ENCODE results near the gene HID1. TPM values are rescaled to one million over a fixed set of nuclear protein-coding genes. Genes with fewer than 3 reads are reported as not detected.

HID1 gene
- total RNA-seq, 1 experiment from 2014 or later: 0.16 TPM

DNA sequence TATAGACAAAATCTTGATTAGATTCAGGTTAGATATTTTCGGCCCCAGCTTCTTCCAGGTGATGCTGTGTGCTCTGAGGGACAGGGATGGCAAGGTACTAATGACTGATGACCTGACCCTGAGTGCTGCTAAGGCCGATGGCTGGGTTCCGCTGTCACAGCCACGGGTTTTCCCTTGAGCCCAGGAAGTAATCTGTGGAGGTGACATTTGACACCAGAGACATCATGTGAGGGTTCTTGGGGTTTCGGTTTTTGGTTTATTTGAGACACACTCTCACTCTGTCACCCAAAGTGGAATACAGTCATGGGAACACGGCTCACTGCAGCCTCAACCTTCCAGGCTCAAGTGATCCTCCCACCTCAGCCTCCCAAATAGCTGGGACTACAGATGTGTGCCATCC lies 27.0 kb downstream of the HID1 start:
- H3K36me3 ChIP-seq: no peaks in the 10 kb centered on the region
- no peak overlapping the region for H3K4me3 ChIP-seq
- no peaks in the 10 kb centered on the region for H3K4me1 ChIP-seq (replicated peaks)
- no peak for DNase-seq (ENCODE audit: low read depth in 1 of 2, low spot score in 2 of 2)
- no peaks in the 10 kb centered on the region; the same call in 1 of the 2 replicates for H3K9me3 ChIP-seq (replicated peaks)
- no peak overlapping the region for H3K27ac ChIP-seq
- peaks cover 100% of the 10 kb centered on the region for H3K27me3 ChIP-seq (replicated peaks)

DNA sequence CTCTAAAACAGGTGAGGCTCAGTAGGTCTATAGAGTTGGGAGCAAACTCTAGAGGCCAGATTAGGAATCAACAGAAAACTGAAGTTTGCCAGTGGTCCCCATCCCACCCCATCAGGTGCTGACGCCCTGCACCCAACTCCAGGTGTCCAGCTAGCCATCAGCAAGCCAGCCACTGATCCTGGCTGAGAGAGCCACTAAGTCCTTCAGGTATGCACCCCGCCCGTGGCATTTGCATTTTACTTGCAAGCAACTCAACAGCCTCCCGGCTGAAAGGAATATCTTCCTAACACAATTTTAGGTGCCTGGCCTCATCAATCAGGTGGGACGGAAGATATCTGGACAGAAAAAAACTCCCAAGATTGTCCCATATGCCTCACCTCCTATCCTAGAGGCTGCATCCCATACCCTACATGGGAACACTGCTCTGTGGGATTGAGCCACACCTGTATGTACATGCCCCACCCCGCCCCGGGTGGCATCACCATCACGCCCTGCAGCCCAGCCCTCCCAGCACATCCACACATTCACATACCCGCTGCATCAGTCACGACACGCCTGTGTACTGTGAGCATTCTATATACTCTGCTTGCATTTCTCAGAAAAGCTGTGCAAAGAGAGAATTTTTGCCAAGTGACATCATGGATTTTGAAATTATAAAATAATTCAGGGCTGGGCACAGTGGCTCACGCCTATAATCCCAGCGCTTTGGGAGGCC lies 28.6 kb downstream of the HID1 start:
- Histone ChIP-seq H3K4me1 (replicated peaks) (no peaks in the 10 kb centered on the region), H3K27ac (no peak overlapping the region), H3K36me3 (no peaks in the 10 kb centered on the region), H3K27me3 (replicated peaks) (peaks cover 98% of the 10 kb centered on the region), H3K4me3 (no peak overlapping the region), H3K9me3 (replicated peaks) (peaks cover 3% of the 10 kb centered on the region; the same call in 1 of the 2 replicates)
- DNase-seq (ENCODE audit: low read depth in 1 of 2, low spot score in 2 of 2): no peak

DNA sequence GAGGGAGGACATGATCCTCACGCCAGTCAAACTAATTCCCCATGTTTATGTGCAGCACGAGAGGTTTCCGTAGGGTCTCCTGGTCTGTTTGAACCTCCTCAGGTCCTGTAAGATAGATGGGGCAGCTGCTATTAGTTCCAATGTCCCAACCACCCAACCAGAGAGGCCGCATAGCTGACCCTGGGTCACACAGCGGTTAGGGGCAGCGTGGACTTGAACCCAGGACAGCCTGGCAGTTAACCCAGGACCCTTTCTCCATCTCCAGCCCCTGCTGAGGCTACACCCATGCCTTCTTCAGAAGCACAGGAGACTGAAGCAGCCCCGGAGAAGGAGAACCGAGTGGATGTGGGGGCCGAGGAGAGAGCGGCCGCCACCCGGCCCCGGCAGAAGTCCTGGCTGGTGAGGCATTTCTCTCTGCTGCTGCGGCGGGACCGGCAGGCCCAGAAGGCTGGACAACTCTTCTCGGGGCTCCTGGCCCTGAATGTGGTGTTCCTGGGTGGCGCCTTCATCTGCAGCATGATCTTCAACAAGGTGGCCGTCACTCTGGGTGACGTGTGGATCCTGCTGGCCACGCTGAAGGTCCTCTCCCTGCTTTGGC lies 31.3 kb downstream of the HID1 start:
- Histone ChIP-seq H3K36me3 (no peaks in the 10 kb centered on the region), H3K27me3 (replicated peaks) (peaks cover 98% of the 10 kb centered on the region), H3K4me1 (replicated peaks) (no peaks in the 10 kb centered on the region), H3K4me3 (no peak overlapping the region), H3K9me3 (replicated peaks) (peaks cover 3% of the 10 kb centered on the region; the same call in 1 of the 2 replicates), H3K27ac (no peak overlapping the region)
- DNase-seq (ENCODE audit: low read depth in 1 of 2, low spot score in 2 of 2): no peak

DNA sequence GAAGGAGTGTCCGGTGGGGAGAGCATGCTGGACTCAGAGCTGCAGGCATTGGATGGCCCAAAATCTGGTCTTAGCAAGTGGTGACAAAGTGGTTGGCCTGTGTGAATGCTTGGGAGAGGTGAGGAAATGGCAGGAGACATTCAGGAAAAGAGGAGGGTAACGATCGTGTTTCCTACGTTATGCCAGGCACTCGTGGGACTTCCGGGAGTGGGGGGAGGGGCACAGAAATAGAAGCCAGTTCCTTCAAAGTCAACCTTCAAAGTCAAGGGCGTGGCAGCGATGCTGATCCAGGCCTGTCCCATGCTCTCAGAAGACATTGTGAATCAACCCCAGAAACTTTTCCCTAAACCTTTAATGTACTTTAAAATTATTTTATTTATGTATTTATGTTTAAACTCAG lies 33.0 kb downstream of the HID1 start:
- Histone ChIP-seq H3K27me3 (replicated peaks) (peaks cover 96% of the 10 kb centered on the region), H3K9me3 (replicated peaks) (peaks cover 3% of the 10 kb centered on the region; the same call in 1 of the 2 replicates), H3K36me3 (no peaks in the 10 kb centered on the region), H3K27ac (no peak overlapping the region), H3K4me3 (no peak overlapping the region), H3K4me1 (replicated peaks) (no peaks in the 10 kb centered on the region)
- DNase-seq (ENCODE audit: low read depth in 1 of 2, low spot score in 2 of 2): no peak

DNA sequence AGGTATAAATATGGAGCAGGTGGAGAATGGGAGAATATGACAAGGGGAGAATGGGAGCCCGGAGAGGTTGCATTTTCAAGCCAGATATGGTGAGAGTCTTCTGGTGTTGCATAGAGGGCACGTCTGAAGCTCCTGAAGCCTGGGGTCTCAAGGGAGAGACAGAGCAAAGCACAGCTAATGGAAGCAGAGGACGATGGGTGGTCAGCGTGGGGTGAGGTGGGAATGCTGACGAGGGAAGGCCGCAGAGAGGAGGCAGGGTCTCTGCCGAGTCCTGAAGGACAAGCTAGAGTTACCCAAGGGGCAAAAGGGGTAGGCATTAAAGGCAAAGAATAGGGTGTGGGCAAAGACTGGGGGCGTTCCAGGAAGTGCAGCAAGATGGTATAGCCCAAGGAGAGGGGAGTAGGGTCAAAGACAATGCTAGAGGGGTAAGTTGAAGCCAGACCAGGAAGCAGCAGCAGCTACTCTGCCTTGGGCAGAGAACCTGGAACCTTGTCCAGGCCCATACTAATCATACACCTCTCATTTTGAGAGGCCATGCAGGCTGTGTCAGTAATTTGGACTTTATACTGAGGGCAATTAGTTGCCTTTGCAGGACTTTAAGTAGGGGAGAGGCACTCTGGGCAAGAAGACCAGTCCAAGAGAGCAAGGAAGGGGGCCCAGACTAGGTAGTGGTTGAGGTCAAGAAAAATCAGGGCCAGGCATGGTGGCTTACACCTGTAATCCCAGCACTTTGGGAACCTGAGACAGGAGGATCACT lies 34.2 kb downstream of the HID1 start:
- Histone ChIP-seq H3K9me3 (replicated peaks) (peaks cover 3% of the 10 kb centered on the region; the same call in 1 of the 2 replicates), H3K27ac (no peak overlapping the region), H3K36me3 (no peaks in the 10 kb centered on the region), H3K4me1 (replicated peaks) (no peaks in the 10 kb centered on the region), H3K4me3 (no peak overlapping the region), H3K27me3 (replicated peaks) (peaks cover 93% of the 10 kb centered on the region)
- no peak for DNase-seq (ENCODE audit: low read depth in 1 of 2, low spot score in 2 of 2)

DNA sequence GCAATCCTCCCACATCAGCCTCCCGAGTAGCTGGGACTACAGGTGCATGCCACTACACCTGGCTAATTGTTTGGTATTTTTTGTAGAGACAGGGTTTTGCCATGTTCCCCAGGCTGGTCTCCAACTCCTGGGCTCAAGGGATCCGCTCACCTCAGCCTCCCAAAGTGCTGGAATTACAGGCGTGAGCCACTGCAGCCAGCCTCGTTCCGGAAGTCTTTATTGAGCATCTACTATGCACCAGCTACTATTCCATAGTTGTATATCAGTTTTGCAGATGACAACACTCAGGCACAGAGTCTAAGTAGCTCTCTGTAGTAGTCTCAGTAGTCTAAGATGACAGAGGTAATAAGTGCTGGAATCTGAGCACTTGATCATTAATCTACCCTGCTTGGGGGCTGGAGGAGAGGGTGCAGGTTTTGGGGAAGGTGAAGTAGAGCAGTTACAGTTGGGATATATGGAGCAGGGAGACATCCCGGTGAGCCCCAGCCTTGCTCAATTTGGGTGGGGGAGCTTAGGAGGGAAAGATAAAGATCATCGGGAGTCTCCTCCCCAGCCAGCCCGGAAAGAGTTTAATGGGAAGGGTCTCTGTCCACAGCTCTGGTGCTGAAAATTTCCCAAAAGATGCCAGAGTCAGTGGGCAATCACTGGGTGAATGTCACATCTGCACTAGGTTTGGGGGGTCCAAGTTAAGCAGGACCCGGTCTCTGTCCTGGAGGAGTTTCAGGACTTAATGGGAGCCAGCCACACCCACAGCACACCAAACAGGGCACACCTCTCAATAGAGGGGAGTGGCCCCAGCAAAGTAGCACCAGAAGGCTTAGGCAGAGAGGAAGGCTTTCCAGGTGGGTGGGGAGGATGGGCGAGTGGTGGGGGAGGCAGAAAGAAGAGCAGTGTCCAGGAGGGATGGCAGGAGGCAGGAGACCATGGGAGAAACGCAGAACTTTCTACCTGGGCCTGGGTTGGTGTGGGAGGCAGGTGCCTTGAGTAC lies 35.2 kb downstream of the HID1 start:
- no peak for DNase-seq (ENCODE audit: low read depth in 1 of 2, low spot score in 2 of 2)
- Histone ChIP-seq H3K4me1 (replicated peaks) (no peaks in the 10 kb centered on the region), H3K27me3 (replicated peaks) (peaks cover 93% of the 10 kb centered on the region), H3K36me3 (no peaks in the 10 kb centered on the region), H3K4me3 (no peak overlapping the region), H3K9me3 (replicated peaks) (peaks cover 3% of the 10 kb centered on the region; the same call in 1 of the 2 replicates), H3K27ac (no peak overlapping the region)

DNA sequence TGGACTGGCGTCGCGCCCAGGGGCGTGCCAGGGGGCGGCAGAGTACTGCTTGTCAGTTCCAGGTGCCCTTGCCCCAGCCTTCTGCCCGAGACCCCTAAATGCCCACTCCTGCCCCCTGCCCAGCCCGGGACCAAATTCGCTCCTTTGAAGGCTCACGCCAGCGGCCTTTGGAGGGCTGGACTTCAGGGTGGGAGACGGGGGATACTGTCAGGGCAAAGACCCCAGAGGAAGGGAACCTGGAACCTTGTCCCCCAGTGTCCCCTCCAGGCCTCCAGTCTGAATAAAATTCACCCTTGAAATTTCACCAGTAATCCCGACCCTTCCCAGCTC lies 36.1 kb downstream of the HID1 start:
- Histone ChIP-seq H3K4me3 (no peak overlapping the region), H3K4me1 (replicated peaks) (no peaks in the 10 kb centered on the region), H3K36me3 (no peaks in the 10 kb centered on the region), H3K27me3 (replicated peaks) (peaks cover 92% of the 10 kb centered on the region), H3K9me3 (replicated peaks) (0 out of 2 replicates have a peak, but pooled peaks cover 3% of the 10 kb centered on the region), H3K27ac (no peak overlapping the region)
- DNase-seq (ENCODE audit: low read depth in 1 of 2, low spot score in 2 of 2): no peak

DNA sequence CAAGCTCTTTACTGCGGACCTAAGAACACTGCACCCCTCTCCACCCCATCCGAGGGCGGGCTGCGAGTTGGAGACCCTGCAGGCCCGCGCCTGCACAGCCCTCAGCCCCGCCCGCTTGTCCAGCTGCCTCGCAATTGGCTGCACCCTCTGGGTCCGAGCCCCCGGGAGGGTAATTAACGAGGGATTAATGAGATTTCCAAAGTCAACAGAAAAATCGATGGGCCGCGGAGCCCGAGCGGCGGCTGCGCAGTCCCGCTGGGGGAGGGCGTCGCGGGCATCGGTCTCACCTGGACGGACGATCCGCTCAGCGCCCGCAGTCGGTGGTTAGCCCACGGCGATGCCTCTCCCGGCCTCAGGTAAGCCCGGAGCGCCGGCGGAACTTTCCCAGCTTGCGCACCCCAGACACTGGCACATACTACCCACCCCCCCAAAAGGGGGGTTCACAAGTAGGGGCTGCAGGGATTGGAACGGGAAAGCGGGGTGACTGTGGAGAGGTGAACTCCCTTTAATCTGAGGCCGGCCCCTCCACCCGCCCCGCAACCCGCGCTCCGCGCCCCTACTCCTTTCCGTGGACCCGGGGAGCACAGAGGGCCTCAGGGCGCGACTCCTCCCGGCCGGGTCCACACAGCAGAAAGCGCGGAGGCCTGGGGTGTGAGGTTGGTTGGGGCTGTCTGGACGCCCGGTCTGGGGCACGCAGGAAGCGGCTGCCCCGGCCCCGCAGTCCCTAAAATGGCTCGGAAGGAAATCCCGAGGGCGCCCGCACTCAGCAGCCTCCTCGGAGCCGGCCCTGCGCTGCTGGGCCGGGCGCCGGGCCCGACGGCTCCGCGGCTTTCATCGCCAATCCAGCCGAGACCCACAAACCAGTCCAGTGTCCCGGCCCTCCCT lies 36.7 kb downstream of the HID1 start, which contains the start of gene OTOP3:
Gene OTOP3 (plus strand): TSS at position 314 of the 885 bp plus-strand sequence. CDS start 24 bp downstream, at position 338.
- 0 out of 2 replicates have a peak, but pooled peaks cover 3% of the 10 kb centered on the region for H3K9me3 ChIP-seq (replicated peaks)
- no peak within 1 kb of the TSS for H3K27ac ChIP-seq
- H3K4me3 ChIP-seq: no peak within 1 kb of the TSS
- DNase-seq (ENCODE audit: low read depth in 1 of 2, low spot score in 2 of 2): peak in 1 of 2 experiments; percentile 48
- H3K4me1 ChIP-seq (replicated peaks): no peaks in the 10 kb centered on the region
- no peaks in the 10 kb centered on the region for H3K36me3 ChIP-seq
- H3K27me3 ChIP-seq (replicated peaks): peaks cover 92% of the 10 kb centered on the region

DNA sequence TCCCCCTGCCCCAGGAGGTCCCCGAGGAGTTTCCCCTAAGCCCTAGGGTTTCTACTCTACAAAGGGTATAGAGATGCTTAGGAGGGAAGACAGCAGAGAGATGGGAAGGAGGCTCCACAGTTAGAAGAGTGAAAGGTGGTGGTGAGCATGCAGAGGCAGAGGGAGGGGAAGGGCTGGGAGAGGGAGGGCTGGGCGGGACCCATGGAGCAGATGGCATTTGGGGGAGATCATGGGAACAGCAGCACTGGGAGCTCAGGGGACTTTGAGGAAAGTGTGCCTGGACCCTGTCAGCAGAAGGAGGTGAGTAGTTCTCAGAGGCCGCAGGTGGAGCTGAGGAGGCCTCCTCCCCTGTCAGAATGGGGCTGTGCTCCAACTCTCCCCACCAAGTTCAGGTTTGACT lies 37.5 kb downstream of the HID1 start:
- Histone ChIP-seq H3K27ac (no peak overlapping the region), H3K4me3 (no peak overlapping the region), H3K4me1 (replicated peaks) (no peaks in the 10 kb centered on the region), H3K9me3 (replicated peaks) (0 out of 2 replicates have a peak, but pooled peaks cover 3% of the 10 kb centered on the region), H3K36me3 (no peaks in the 10 kb centered on the region), H3K27me3 (replicated peaks) (peaks cover 91% of the 10 kb centered on the region)
- no peak for DNase-seq (ENCODE audit: low read depth in 1 of 2, low spot score in 2 of 2)

DNA sequence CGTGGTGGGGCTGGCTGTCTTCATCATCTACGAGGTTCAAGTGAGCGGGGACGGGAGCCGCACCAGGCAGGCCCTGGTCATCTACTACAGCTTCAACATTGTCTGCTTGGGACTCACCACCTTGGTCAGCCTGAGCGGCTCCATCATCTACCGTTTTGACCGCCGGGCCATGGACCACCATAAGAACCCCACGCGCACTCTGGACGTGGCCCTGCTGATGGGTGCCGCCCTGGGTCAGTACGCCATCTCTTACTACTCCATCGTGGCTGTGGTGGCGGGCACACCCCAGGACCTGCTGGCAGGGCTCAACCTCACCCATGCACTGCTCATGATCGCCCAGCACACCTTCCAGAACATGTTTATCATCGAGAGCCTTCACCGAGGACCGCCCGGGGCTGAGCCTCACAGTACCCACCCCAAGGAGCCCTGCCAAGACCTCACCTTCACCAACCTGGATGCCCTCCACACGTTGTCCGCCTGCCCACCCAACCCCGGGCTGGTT lies 42.0 kb downstream of the HID1 start:
- no peaks in the 10 kb centered on the region for H3K36me3 ChIP-seq
- H3K9me3 ChIP-seq (replicated peaks): no peaks in the 10 kb centered on the region
- H3K27ac ChIP-seq: no peak overlapping the region
- H3K4me1 ChIP-seq (replicated peaks): no peaks in the 10 kb centered on the region
- no peak overlapping the region for H3K4me3 ChIP-seq
- no peak for DNase-seq (ENCODE audit: low read depth in 1 of 2, low spot score in 2 of 2)
- H3K27me3 ChIP-seq (replicated peaks): peaks cover 85% of the 10 kb centered on the region

DNA sequence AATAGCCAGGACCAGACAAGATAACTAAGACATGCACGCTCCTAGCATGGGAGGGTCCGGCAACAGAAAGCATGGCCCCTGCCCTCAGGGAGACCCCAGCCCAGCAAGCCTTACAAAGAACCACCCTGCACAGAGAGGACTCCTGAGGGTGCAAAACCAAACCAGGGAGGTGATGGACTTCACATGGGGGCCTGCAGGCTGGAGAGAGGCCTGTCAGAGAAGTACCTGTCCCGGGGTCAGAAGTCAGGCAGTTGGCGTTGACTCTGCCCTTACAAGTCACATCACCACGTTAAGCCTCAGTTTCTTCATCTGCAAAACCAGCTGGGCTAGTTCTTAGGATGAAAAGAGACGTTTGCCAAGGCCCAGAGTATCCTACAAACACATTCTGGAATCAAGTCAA lies 43.8 kb downstream of the HID1 start:
- Histone ChIP-seq H3K27me3 (replicated peaks) (peaks cover 89% of the 10 kb centered on the region), H3K4me3 (no peak overlapping the region), H3K9me3 (replicated peaks) (no peaks in the 10 kb centered on the region; the same call in 1 of the 2 replicates), H3K27ac (no peak overlapping the region), H3K4me1 (replicated peaks) (peaks cover 4% of the 10 kb centered on the region; the same call in 1 of the 2 replicates), H3K36me3 (no peaks in the 10 kb centered on the region)
- no peak for DNase-seq (ENCODE audit: low read depth in 1 of 2, low spot score in 2 of 2)

DNA sequence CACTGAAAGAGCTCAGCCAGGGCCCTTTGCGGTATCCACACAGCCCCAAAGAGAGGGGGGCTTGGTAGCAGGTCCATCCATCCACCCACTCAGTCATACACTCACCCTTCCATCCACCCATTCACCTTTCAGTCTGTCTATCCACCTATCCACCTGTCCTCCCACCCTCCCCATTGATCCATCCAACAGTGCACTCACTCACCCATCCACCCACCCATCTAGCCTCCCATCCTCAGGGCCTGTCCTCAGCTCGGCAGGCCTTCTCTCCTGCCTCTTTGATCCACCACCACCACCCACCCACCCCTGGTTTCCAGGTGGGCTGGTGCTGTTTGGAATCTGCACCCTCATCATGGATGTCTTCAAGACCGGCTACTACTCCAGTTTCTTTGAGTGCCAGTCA lies 47.3 kb downstream of the HID1 start:
- Histone ChIP-seq H3K27me3 (replicated peaks) (peaks cover 89% of the 10 kb centered on the region), H3K9me3 (replicated peaks) (no peaks in the 10 kb centered on the region; the same call in 1 of the 2 replicates), H3K4me1 (replicated peaks) (peaks cover 14% of the 10 kb centered on the region), H3K36me3 (no peaks in the 10 kb centered on the region), H3K4me3 (no peak overlapping the region), H3K27ac (no peak overlapping the region)
- DNase-seq (ENCODE audit: low read depth in 1 of 2, low spot score in 2 of 2): no peak
